Renal cortical epithelial cell (primary cell): Measurements from ENCODE around the gene P3H3. TPM values are rescaled to one million over a fixed set of nuclear protein-coding genes. Genes with fewer than 3 reads are reported as not detected.
A peak's percentile ranks its signal among the peaks of the same experiment; 100 is the strongest.

ENCODE experiments used
- DNase-seq: peaks from one replicate; pipeline ENCODE4 v3.0.0-alpha.2; 2011; ENCODE audit warnings: low read depth
- total RNA-seq: library from RNA; depleted of rRNA; stranded (reverse); fragments of >200 nt; gene quantifications from 2 replicates; pipeline ENCODE4 v1.2.3, GENCODE V29; 2014

The P3H3 gene
- 17.4 and 36.8 TPM in 2 replicates for total RNA-seq

GRCh38 chr12:6827982-6828780 lies at the start of gene P3H3:
P3H3 (plus strand) TSS chr12:6828407; CDS start chr12:6828441, 34 bp downstream.
- DNase-seq, result peak; percentile 19

- peak; percentile 80 for DNase-seq
Observed at GRCh38 chr12:6778574-6779550, 49.3 kb upstream of the P3H3 start.

- no peak for DNase-seq
Observed at GRCh38 chr12:6779708-6780432, 48.3 kb upstream of the P3H3 start.

- no peak for DNase-seq
Observed at GRCh38 chr12:6780573-6780972, 47.6 kb upstream of the P3H3 start.

- DNase-seq, result no peak
Observed at GRCh38 chr12:6782119-6782518, 46.1 kb upstream of the P3H3 start.

GRCh38 chr12:6782850-6783566 lies 45.2 kb upstream of the P3H3 start:
- no peak for DNase-seq

GRCh38 chr12:6783828-6784227 lies 44.4 kb upstream of the P3H3 start:
- no peak for DNase-seq

- no peak for DNase-seq
Observed at GRCh38 chr12:6784296-6784695, 43.9 kb upstream of the P3H3 start.

- no peak for DNase-seq
Observed at GRCh38 chr12:6784761-6785160, 43.4 kb upstream of the P3H3 start.

- DNase-seq, result no peak
Observed at GRCh38 chr12:6786416-6787094, 41.7 kb upstream of the P3H3 start.

GRCh38 chr12:6787309-6787708 lies 40.9 kb upstream of the P3H3 start:
- no peak for DNase-seq

- DNase-seq, result no peak
Observed at GRCh38 chr12:6788972-6789924, 39.0 kb upstream of the P3H3 start, which contains the start of gene CD4. CD4 (plus strand) TSS chr12:6789528; CDS start chr12:6800139, 10,611 bp downstream.

GRCh38 chr12:6790496-6791150 lies 37.6 kb upstream of the P3H3 start:
- no peak for DNase-seq

GRCh38 chr12:6791931-6792520 lies 36.2 kb upstream of the P3H3 start:
- DNase-seq, result no peak

GRCh38 chr12:6792522-6793201 lies 35.5 kb upstream of the P3H3 start:
- DNase-seq, result no peak

- no peak for DNase-seq
Observed at GRCh38 chr12:6795088-6795487, 33.1 kb upstream of the P3H3 start.

GRCh38 chr12:6796576-6796975 lies 31.6 kb upstream of the P3H3 start:
- no peak for DNase-seq

- no peak for DNase-seq
Observed at GRCh38 chr12:6799147-6799546, 29.1 kb upstream of the P3H3 start.
